GM12891 (cell line): ENCODE data around the gene SSR2.

Experiments
- POLR2A ChIP-seq: IDR thresholded peaks from 2 replicates; pipeline ENCODE4 v1.6.1; 2011; ENCODE audit warnings: low read depth, low read length, control low read depth
- TAF1 ChIP-seq: IDR thresholded peaks from 2 replicates; pipeline ENCODE4 v1.6.1; 2011; ENCODE audit warnings: low read depth, low read length, control low read depth

DNA sequence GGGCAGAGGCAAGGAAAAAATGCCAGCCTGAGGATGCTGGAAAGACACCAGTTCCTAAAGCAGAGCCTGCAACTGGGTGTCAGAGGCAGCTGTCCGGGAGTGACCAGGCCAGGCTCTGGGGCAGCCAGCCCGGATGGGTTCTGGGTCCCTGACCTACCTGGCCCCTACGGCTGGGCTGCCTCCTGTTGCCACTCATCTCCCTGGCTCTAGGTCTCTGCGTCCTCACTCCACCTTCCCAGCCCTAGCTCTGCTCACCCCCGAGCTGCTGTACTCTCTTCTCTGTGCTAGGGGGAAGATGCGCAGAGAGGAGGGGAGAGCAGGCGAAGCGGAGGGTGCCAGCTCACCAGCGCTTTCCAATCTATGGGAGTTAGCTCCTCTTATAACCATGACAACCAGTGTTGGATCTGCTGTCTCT, 51.4 kb downstream of the SSR2 start:
- TF ChIP-seq POLR2A (no peak), TAF1 (no peak)
